Measurements from ENCODE around the gene CHD2. TPM values are rescaled to one million over a fixed set of nuclear protein-coding genes. Genes with fewer than 3 reads are reported as not detected.

Gene CHD2
- polyA plus RNA-seq, 1 experiment, result 38.2 TPM

- ChIA-PET CTCF (interaction anchor here (1.0 to 1.1 kb wide), 2 partner anchors 18 to 30 kb away, joined by 3 read pairs; no protein-coding TSS in a partner anchor), POLR2A (interaction anchor here (0.6 to 1.4 kb wide), 6 partner anchors 15 to 97 kb away, joined by 3 to 5 read pairs (median 4); no protein-coding TSS in a partner anchor)
- H3K27me3 ChIP-seq (ENCODE audit: control insufficient read depth, insufficient read depth, low read length), result no peaks in the 10 kb centered on the region
- no peaks in the 10 kb centered on the region for H3K36me3 ChIP-seq (ENCODE audit: control insufficient read depth, insufficient read depth, low read length)
- DNase-seq (ENCODE audit: low read depth), result no peak
- peak overlapping the region; percentile 57 for H3K4me3 ChIP-seq (ENCODE audit: low read depth, low read length)
- TF ChIP-seq, protein P1, sequence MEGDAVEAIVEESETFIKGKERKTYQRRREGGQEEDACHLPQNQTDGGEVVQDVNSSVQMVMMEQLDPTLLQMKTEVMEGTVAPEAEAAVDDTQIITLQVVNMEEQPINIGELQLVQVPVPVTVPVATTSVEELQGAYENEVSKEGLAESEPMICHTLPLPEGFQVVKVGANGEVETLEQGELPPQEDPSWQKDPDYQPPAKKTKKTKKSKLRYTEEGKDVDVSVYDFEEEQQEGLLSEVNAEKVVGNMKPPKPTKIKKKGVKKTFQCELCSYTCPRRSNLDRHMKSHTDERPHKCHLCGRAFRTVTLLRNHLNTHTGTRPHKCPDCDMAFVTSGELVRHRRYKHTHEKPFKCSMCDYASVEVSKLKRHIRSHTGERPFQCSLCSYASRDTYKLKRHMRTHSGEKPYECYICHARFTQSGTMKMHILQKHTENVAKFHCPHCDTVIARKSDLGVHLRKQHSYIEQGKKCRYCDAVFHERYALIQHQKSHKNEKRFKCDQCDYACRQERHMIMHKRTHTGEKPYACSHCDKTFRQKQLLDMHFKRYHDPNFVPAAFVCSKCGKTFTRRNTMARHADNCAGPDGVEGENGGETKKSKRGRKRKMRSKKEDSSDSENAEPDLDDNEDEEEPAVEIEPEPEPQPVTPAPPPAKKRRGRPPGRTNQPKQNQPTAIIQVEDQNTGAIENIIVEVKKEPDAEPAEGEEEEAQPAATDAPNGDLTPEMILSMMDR (IDR thresholded peaks at IDR 0.05; ENCODE audit: insufficient read depth, low read depth, low read length), result no peak
Measured at GRCh38 chr15:92901072-92901761, 1.1 kb downstream of the CHD2 start.

DNA sequence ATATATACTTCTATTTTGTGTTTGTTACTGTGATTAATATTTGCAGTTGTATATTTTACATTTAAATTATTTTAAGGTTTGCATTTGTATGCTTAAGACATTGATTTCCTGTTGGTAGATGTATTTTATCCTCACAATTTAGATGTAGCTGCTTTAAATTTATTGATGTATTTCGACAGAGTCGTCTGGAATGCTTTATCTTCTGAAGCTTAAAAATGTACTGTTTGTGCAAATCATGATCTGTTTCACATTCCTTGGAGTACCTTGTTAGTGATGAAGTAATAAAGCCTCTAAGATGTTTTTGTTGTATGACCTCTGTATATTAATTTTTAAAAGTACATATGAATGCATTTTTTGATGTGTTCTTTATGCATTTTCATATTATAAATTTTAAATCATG is 1.9 kb downstream of the CHD2 start:
- Histone ChIP-seq H3K27me3 (ENCODE audit: control insufficient read depth, insufficient read depth, low read length) (no peaks in the 10 kb centered on the region), H3K4me3 (ENCODE audit: low read depth, low read length) (peak overlapping the region; percentile 57), H3K36me3 (ENCODE audit: control insufficient read depth, insufficient read depth, low read length) (no peaks in the 10 kb centered on the region)
- DNase-seq (ENCODE audit: low read depth), result no peak
- TF ChIP-seq, protein P1 (IDR thresholded peaks at IDR 0.05; ENCODE audit: insufficient read depth, low read depth, low read length), result no peak
- POLR2A ChIA-PET, result interaction anchor here (0.6 to 1.4 kb wide), 4 partner anchors 20 to 98 kb away, joined by 3 to 5 read pairs (median 4); no protein-coding TSS in a partner anchor
- CTCF ChIA-PET, result interaction anchor here (1.0 to 2.9 kb wide), 3 partner anchors 17 to 93 kb away, joined by 3 to 13 read pairs (median 3); no protein-coding TSS in a partner anchor

GRCh38 chr15:92902737-92903593 is 2.8 kb downstream of the CHD2 start:
- H3K4me3 ChIP-seq (ENCODE audit: low read depth, low read length), result peak overlapping the region; percentile 57
- no peaks in the 10 kb centered on the region for H3K27me3 ChIP-seq (ENCODE audit: control insufficient read depth, insufficient read depth, low read length)
- no peak for DNase-seq (ENCODE audit: low read depth)
- ChIA-PET POLR2A (interaction anchor here (1.4 kb wide), 1 partner anchor 99 kb away, joined by 3 read pairs; no protein-coding TSS in a partner anchor), CTCF (interaction anchor here (0.9 to 2.9 kb wide), 3 partner anchors 16 to 94 kb away, joined by 3 to 13 read pairs (median 3); no protein-coding TSS in a partner anchor)
- TF ChIP-seq, protein P1 (IDR thresholded peaks at IDR 0.05; ENCODE audit: insufficient read depth, low read depth, low read length), result no peak
- H3K36me3 ChIP-seq (ENCODE audit: control insufficient read depth, insufficient read depth, low read length), result no peaks in the 10 kb centered on the region

DNA sequence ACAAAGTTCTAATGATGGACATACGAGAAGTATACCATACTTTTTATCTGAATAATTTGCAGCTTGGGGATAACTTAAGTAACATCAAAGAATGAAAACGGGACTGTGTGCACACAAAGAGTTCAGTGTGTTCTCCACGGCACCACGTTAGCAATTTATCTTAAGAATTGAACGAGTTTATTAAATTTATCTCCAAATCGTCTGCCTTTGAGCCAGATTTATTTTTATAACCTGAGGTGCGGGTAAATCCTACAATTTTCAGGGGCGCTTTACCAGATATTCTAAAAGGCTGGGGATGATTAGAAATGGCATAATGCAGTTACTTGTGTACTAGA is 3.5 kb downstream of the CHD2 start:
- CTCF ChIA-PET, result interaction anchor here (0.9 to 2.9 kb wide), 3 partner anchors 21 to 107 kb away, joined by 3 to 13 read pairs (median 5); no protein-coding TSS in a partner anchor
- Histone ChIP-seq H3K27me3 (ENCODE audit: control insufficient read depth, insufficient read depth, low read length) (no peaks in the 10 kb centered on the region), H3K36me3 (ENCODE audit: control insufficient read depth, insufficient read depth, low read length) (no peaks in the 10 kb centered on the region), H3K4me3 (ENCODE audit: low read depth, low read length) (peak overlapping the region; percentile 33)
- POLR2A ChIA-PET, result interaction anchor here (0.5 to 1.4 kb wide), 5 partner anchors 19 to 113 kb away, joined by 3 to 9 read pairs (median 3); no protein-coding TSS in a partner anchor
- no peak for DNase-seq (ENCODE audit: low read depth)
- TF ChIP-seq, protein P1 (IDR thresholded peaks at IDR 0.05; ENCODE audit: insufficient read depth, low read depth, low read length), result no peak

Data from BJ (cell line).